Measurements from ENCODE around the gene SLC4A4.

SLC4A4 gene

DNA sequence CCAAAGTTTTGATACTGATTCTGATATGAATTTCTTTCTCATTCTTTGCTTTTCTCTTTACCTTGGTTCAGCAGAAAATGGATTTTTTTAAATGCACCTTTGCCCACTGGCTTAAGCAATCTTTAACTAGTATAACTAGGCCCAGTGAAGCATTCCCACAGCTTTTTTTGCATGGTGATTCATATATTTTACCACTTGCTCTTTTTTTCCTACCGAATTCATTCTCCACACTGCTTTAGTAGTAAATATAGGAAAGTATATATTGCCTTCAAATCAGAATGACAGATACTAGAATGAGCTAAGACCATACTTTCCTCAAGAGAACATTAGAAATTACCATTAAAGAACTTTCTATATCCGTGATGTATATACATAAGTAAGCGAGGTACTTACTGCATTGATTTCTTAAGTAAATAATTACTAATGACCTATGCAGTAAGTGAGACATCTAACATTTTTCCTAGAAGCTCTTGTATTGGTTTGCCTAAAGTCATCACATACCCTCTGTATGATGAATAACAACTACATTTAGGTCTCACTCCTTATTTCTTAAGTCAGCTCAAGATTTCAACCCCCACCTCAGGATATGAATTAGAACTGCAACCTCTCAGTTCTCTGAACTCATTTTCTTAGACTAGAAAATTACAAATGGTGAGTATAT, 44.2 kb downstream of the SLC4A4 start:
- Histone ChIP-seq H3F3A (ENCODE audit: insufficient read depth, low read length) (no peaks in the 10 kb centered on the region), H3K4me1 (ENCODE audit: insufficient read depth, low read length, severe bottlenecking) (no peaks in the 10 kb centered on the region), H3K27me3 (ENCODE audit: insufficient read depth, low read length) (no peaks in the 10 kb centered on the region)

GRCh38 chr4:71383984-71384383, 45.2 kb downstream of the SLC4A4 start:
- no peaks in the 10 kb centered on the region for H3K27me3 ChIP-seq (ENCODE audit: insufficient read depth, low read length)
- no peak overlapping the region for H3K4me2 ChIP-seq (ENCODE audit: low read length)
- no peaks in the 10 kb centered on the region for H3K36me3 ChIP-seq (ENCODE audit: insufficient read depth, low read length)
- H3K4me1 ChIP-seq (ENCODE audit: insufficient read depth, low read length, severe bottlenecking) = no peaks in the 10 kb centered on the region
- TF ChIP-seq, protein P1, sequence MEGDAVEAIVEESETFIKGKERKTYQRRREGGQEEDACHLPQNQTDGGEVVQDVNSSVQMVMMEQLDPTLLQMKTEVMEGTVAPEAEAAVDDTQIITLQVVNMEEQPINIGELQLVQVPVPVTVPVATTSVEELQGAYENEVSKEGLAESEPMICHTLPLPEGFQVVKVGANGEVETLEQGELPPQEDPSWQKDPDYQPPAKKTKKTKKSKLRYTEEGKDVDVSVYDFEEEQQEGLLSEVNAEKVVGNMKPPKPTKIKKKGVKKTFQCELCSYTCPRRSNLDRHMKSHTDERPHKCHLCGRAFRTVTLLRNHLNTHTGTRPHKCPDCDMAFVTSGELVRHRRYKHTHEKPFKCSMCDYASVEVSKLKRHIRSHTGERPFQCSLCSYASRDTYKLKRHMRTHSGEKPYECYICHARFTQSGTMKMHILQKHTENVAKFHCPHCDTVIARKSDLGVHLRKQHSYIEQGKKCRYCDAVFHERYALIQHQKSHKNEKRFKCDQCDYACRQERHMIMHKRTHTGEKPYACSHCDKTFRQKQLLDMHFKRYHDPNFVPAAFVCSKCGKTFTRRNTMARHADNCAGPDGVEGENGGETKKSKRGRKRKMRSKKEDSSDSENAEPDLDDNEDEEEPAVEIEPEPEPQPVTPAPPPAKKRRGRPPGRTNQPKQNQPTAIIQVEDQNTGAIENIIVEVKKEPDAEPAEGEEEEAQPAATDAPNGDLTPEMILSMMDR (IDR thresholded peaks at IDR 0.05; ENCODE audit: low read length) = no peak
- TF ChIP-seq EZH2 (IDR thresholded peaks at IDR 0.05; ENCODE audit: borderline replicate concordance, low read length) = no peak
- no peak overlapping the region for H2AFZ ChIP-seq (ENCODE audit: low read length)
- no peaks in the 10 kb centered on the region for H3K9me2 ChIP-seq (ENCODE audit: low read depth, low read length)
- no peak overlapping the region for H3K27ac ChIP-seq (ENCODE audit: low read depth, low read length, poor library complexity, severe bottlenecking)
- no peak overlapping the region for H3K4me3 ChIP-seq (ENCODE audit: low read depth, low read length, poor library complexity, severe bottlenecking)
- H4K20me1 ChIP-seq (ENCODE audit: insufficient read depth, low read length) = no peaks in the 10 kb centered on the region
- no peaks in the 10 kb centered on the region for H3K9me3 ChIP-seq (ENCODE audit: low read length)
- no peaks in the 10 kb centered on the region for H3F3A ChIP-seq (ENCODE audit: insufficient read depth, low read length)
- H3K79me2 ChIP-seq (ENCODE audit: insufficient read depth, low read length) = no peaks in the 10 kb centered on the region
- H3K9ac ChIP-seq (ENCODE audit: low read length) = no peak overlapping the region

More for the DNA sequence above, 44.2 kb downstream of the SLC4A4 start:
- Histone ChIP-seq H3K4me3 (ENCODE audit: low read depth, low read length, poor library complexity, severe bottlenecking) (no peak overlapping the region), H4K20me1 (ENCODE audit: insufficient read depth, low read length) (no peaks in the 10 kb centered on the region), H3K27ac (ENCODE audit: low read depth, low read length, poor library complexity, severe bottlenecking) (no peak overlapping the region), H3K9me3 (ENCODE audit: low read length) (no peaks in the 10 kb centered on the region), H3K79me2 (ENCODE audit: insufficient read depth, low read length) (no peaks in the 10 kb centered on the region), H2AFZ (ENCODE audit: low read length) (no peak overlapping the region), H3K9me2 (ENCODE audit: low read depth, low read length) (no peaks in the 10 kb centered on the region), H3K36me3 (ENCODE audit: insufficient read depth, low read length) (no peaks in the 10 kb centered on the region), H3K4me2 (ENCODE audit: low read length) (no peak overlapping the region), H3K9ac (ENCODE audit: low read length) (no peak overlapping the region)
- TF ChIP-seq, protein P1 (IDR thresholded peaks at IDR 0.05; ENCODE audit: low read length) = no peak
- TF ChIP-seq EZH2 (IDR thresholded peaks at IDR 0.05; ENCODE audit: borderline replicate concordance, low read length) = no peak

GRCh38 chr4:71389149-71389827, 50.5 kb downstream of the SLC4A4 start:
- Histone ChIP-seq H3K9me3 (ENCODE audit: low read length) (no peaks in the 10 kb centered on the region), H3K4me3 (ENCODE audit: low read depth, low read length, poor library complexity, severe bottlenecking) (no peak overlapping the region), H3K9me2 (ENCODE audit: low read depth, low read length) (no peaks in the 10 kb centered on the region), H3F3A (ENCODE audit: insufficient read depth, low read length) (no peaks in the 10 kb centered on the region), H2AFZ (ENCODE audit: low read length) (no peak overlapping the region), H4K20me1 (ENCODE audit: insufficient read depth, low read length) (no peaks in the 10 kb centered on the region), H3K36me3 (ENCODE audit: insufficient read depth, low read length) (no peaks in the 10 kb centered on the region), H3K27ac (ENCODE audit: low read depth, low read length, poor library complexity, severe bottlenecking) (no peak overlapping the region), H3K9ac (ENCODE audit: low read length) (no peak overlapping the region), H3K4me1 (ENCODE audit: insufficient read depth, low read length, severe bottlenecking) (no peaks in the 10 kb centered on the region), H3K79me2 (ENCODE audit: insufficient read depth, low read length) (no peaks in the 10 kb centered on the region), H3K4me2 (ENCODE audit: low read length) (no peak overlapping the region), H3K27me3 (ENCODE audit: insufficient read depth, low read length) (no peaks in the 10 kb centered on the region)
- TF ChIP-seq, protein P1 (IDR thresholded peaks at IDR 0.05; ENCODE audit: low read length) = no peak
- TF ChIP-seq EZH2 (IDR thresholded peaks at IDR 0.05; ENCODE audit: borderline replicate concordance, low read length) = no peak
